ENCODE data around the gene FRK.

DNA sequence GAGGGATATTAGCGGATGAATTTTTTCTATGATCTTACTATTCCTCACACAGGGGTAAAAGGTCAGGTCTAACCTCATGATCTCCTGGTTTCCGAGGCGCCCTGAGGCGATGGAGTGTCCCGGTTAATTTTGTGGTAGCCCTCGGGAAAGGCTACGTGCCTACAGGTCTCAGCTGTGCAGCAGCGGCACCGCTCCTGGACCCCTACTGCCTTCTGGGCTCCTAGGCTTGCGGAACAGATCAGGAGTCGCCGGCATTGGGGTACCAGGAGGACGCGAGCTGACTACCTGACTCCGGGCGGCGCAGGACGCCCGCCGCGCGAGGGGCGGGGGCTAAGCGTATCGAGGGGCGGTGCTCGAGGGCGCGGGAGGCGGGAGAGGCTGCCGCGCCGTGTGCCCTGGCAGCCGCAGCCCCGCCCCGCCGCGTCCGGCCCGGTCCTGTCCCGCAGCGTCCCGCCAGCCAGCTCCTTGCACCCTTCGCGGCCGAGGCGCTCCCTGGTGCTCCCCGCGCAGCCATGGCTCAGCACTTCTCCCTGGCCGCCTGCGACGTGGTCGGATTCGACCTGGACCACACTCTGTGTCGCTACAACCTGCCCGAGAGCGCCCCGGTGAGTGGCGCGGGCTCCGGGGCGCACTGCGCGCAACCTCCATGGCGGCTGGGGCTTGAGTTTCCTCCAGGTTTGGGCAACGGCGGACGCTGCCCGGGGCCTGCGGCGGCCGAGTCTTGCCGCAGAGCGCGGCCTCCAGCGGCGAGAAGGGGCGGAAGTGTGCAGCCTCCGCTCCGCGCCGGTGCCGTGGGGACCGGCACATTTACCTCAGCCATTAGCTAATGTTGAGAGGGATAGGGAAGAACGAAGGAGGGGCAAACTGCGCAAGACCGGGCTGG, 40.0 kb upstream of the FRK start, which contains the start of gene NT5DC1:
- TF ChIP-seq, protein P1, sequence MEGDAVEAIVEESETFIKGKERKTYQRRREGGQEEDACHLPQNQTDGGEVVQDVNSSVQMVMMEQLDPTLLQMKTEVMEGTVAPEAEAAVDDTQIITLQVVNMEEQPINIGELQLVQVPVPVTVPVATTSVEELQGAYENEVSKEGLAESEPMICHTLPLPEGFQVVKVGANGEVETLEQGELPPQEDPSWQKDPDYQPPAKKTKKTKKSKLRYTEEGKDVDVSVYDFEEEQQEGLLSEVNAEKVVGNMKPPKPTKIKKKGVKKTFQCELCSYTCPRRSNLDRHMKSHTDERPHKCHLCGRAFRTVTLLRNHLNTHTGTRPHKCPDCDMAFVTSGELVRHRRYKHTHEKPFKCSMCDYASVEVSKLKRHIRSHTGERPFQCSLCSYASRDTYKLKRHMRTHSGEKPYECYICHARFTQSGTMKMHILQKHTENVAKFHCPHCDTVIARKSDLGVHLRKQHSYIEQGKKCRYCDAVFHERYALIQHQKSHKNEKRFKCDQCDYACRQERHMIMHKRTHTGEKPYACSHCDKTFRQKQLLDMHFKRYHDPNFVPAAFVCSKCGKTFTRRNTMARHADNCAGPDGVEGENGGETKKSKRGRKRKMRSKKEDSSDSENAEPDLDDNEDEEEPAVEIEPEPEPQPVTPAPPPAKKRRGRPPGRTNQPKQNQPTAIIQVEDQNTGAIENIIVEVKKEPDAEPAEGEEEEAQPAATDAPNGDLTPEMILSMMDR (IDR thresholded peaks at IDR 0.05) = peak in 6 of 7 experiments; percentile 24 to 59 (median 52)
- peak; percentile 83 to 88 (median 83) for TF ChIP-seq POLR2A (IDR thresholded peaks at IDR 0.05)
